ENCODE data around the gene PDE11A.

DNA sequence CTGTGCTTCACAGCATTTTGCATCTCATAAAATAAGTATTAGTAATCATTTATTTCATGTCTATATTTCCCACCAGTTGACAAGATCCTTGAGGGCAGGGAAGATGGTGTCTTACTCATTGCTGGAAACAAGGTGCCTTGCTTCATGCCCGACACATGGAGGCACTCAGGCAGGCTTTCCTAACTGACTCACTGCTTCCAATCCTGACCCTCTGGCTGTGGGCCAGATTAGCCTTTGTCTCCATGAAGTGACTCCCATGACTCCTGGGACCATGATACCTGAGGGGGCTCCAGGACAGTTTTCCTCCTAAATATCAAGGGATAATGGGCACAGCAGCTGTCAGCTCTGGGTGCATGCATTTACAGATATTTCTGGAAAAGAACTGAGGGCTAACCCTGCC lies 405.0 kb downstream of the PDE11A start:
- no peak for TF ChIP-seq EGR1 (IDR thresholded peaks at IDR 0.05; ENCODE audit: low read depth in 2 of 2)
- TF ChIP-seq, protein P1, sequence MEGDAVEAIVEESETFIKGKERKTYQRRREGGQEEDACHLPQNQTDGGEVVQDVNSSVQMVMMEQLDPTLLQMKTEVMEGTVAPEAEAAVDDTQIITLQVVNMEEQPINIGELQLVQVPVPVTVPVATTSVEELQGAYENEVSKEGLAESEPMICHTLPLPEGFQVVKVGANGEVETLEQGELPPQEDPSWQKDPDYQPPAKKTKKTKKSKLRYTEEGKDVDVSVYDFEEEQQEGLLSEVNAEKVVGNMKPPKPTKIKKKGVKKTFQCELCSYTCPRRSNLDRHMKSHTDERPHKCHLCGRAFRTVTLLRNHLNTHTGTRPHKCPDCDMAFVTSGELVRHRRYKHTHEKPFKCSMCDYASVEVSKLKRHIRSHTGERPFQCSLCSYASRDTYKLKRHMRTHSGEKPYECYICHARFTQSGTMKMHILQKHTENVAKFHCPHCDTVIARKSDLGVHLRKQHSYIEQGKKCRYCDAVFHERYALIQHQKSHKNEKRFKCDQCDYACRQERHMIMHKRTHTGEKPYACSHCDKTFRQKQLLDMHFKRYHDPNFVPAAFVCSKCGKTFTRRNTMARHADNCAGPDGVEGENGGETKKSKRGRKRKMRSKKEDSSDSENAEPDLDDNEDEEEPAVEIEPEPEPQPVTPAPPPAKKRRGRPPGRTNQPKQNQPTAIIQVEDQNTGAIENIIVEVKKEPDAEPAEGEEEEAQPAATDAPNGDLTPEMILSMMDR (IDR thresholded peaks at IDR 0.05; ENCODE audit: low read depth, low read length, missing input control): no peak
- TF ChIP-seq ZBTB33 (IDR thresholded peaks at IDR 0.05): no peak
- TF ChIP-seq RAD21 (IDR thresholded peaks at IDR 0.05): no peak
- TF ChIP-seq HNF4A (conservative IDR thresholded peaks at IDR 0.05): no peak
- TF ChIP-seq, protein P2, sequence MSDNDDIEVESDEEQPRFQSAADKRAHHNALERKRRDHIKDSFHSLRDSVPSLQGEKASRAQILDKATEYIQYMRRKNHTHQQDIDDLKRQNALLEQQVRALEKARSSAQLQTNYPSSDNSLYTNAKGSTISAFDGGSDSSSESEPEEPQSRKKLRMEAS (IDR thresholded peaks at IDR 0.05): no peak
- no peak for TF ChIP-seq FOXA1 (IDR thresholded peaks at IDR 0.05)
